Bronchial epithelial cell (primary cell): Measurements from ENCODE around the gene PLCB1. TPM values are rescaled to one million over a fixed set of nuclear protein-coding genes. Genes with fewer than 3 reads are reported as not detected.

Experiments used
- DNase-seq: peaks from one replicate; pipeline ENCODE4 v3.0.0-alpha.2; 2010; ENCODE audit warnings: low read depth
- FAIRE-seq: peaks from 2 replicates; lab custom pipeline; 2011; peaks lifted over from hg19 to GRCh38; lab: Jason Lieb, UNC
- H3K27me3 ChIP-seq: 2 replicates; pipeline ENCODE4 v1.5.1; 2011; ENCODE audit warnings: low read length; ENCODE audit not compliant: control insufficient read depth, insufficient read depth
- H3K36me3 ChIP-seq: 2 replicates; pipeline ENCODE4 v1.5.1; 2011; ENCODE audit warnings: low read length; ENCODE audit not compliant: control insufficient read depth, insufficient read depth
- H3K4me3 ChIP-seq: 2 replicates; pipeline ENCODE4 v1.5.1; 2011; ENCODE audit warnings: mild to moderate bottlenecking, low read depth, low read length, control low read depth
- total RNA-seq: library from RNA; depleted of rRNA; stranded (reverse); fragments of >200 nt; gene quantifications from 2 replicates; pipeline ENCODE4 v1.2.1, GENCODE V29; 2014
- TF ChIP-seq, protein P1 (sequence below): IDR thresholded peaks from 2 replicates; pipeline ENCODE4 v1.5.1; 2011; ENCODE audit warnings: mild to moderate bottlenecking, moderate library complexity, low read length, control low read depth, inconsistent platforms; ENCODE audit not compliant: insufficient read depth, severe bottlenecking

The PLCB1 gene
- total RNA-seq, 1 donor from 2014 or later, result 1.1 TPM

DNA sequence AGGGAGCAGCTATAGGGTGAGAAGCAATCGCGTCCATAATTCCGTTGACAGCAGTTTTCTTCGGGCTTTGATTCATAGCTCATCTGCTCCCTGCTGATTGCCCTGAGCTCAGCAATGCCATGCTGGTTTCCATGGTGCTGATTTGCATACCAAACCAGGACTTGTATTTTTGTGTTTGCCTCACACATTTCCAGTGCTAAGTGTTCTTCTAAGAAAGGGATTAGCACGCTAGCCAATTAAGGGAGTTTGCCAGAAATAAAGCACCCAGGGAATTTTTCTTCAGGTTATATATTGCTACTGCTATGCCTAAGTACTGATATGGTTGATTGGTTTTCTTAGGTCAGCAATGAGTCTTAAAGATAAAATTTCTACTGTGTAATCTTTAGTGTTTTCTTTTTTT, 177.6 kb downstream of the PLCB1 start:
- FAIRE-seq, result no peak
- Histone ChIP-seq H3K27me3 (no peaks in the 10 kb centered on the region), H3K4me3 (no peak overlapping the region), H3K36me3 (no peaks in the 10 kb centered on the region)
- TF ChIP-seq, protein P1, sequence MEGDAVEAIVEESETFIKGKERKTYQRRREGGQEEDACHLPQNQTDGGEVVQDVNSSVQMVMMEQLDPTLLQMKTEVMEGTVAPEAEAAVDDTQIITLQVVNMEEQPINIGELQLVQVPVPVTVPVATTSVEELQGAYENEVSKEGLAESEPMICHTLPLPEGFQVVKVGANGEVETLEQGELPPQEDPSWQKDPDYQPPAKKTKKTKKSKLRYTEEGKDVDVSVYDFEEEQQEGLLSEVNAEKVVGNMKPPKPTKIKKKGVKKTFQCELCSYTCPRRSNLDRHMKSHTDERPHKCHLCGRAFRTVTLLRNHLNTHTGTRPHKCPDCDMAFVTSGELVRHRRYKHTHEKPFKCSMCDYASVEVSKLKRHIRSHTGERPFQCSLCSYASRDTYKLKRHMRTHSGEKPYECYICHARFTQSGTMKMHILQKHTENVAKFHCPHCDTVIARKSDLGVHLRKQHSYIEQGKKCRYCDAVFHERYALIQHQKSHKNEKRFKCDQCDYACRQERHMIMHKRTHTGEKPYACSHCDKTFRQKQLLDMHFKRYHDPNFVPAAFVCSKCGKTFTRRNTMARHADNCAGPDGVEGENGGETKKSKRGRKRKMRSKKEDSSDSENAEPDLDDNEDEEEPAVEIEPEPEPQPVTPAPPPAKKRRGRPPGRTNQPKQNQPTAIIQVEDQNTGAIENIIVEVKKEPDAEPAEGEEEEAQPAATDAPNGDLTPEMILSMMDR, result no peak
- DNase-seq, result peak; percentile 15

DNA sequence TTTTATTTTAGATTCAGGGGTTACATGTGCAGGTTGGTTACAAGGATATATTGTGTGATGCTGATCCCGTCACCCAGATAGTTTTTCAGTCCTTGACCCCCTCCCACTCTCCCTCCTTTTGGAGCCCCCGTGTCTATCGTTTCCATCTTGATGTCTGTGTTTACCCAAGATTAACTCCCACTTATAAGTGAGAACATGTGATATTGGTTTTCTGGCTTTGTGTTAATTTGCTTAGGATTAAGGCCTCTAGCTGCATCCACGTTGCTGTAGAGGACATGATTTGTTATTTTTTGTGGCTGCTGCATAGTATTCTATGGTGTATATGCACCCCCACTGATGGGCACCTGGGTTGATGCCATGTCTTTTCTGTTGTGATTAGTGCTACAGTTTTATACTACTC, 178.6 kb downstream of the PLCB1 start:
- DNase-seq (no peak), FAIRE-seq (no peak)
- Histone ChIP-seq H3K36me3 (no peaks in the 10 kb centered on the region), H3K27me3 (no peaks in the 10 kb centered on the region), H3K4me3 (no peak overlapping the region)
- TF ChIP-seq, protein P1, result no peak

DNA sequence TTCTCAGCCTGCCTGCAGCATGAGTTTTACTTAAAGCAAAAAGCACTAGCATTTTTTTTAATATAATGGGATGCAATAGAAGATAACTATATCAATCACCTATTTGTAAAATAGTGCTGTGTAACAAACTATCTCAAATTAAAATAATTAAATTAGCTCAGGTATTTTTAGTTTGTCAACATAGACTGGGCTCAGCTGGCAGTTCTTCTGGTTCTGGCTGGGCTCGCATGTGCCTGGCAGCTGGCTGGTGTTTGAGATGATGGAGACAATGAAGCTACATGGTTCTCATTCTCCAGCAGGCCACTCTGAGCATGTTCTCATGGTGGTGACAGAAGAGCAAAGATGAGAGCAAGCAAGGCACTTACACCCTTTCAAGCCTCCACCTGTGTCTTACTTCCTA, 181.0 kb downstream of the PLCB1 start:
- TF ChIP-seq, protein P1, result no peak
- DNase-seq (no peak), FAIRE-seq (no peak)
- Histone ChIP-seq H3K36me3 (no peaks in the 10 kb centered on the region), H3K4me3 (no peak overlapping the region), H3K27me3 (no peaks in the 10 kb centered on the region)

DNA sequence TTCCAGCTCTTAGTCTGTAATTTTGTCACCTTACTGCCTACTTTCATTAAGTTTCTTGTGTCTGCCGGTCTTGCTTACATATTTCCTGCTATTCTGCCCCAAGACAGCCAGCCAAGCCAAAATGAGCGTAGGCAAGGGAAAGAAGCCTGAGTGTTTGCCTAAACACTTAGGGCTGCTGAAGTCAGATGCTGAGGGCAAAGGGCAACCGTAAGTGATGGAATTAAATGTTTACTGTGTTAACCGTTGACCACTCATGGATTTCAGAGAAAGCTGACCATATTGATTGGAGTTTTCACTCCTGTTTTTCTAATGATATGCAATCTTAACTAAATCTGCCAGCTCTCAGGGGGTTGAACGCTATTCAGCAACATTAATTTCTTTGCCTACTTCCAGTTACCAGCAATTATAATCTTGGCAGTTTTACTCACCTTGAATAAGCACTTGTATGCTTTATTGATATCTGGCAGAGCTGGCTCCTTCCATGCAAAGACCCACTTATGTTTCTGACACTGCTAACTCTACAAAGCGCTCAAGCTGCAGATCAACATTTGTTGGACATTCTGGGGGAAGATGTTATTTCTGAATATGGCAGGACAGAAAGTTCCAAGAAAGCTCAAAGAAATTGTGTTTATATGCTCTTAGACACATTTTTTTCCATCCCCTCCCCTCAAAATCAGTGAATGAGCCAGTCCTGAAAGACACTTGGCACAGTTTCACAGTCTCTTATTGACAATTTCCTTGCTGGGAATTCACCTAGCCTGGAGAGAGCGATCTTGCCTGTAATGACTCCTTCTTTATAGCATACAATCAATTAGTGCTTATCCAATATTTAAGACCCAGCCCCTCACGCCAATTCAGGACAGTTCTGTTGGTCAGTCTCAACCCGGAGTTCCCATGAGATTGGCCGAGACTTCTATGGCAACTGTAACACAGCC, 183.8 kb downstream of the PLCB1 start:
- H3K4me3 ChIP-seq, result no peak overlapping the region
- FAIRE-seq (no peak), DNase-seq (no peak)
- no peaks in the 10 kb centered on the region for H3K27me3 ChIP-seq
- TF ChIP-seq, protein P1, result no peak
- no peaks in the 10 kb centered on the region for H3K36me3 ChIP-seq

DNA sequence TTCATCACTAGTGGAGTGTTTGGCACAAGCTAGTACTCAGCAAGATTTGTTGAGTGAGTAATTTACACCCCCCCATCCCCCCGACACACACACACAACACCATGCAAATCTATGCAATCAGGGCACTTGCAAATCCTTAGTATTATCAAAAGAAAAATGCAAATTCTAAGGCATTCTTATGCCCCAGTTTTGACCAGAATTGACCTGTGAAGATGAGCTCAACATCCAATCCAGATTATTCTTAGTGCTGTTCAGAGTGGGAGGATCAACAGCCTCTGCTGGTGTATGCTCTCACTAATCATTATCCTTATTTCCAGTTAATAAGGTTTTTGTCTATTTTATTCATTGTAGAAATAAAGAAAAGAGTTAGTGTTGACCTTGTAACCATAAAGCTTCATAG, 185.4 kb downstream of the PLCB1 start:
- Histone ChIP-seq H3K27me3 (no peaks in the 10 kb centered on the region), H3K36me3 (no peaks in the 10 kb centered on the region), H3K4me3 (no peak overlapping the region)
- DNase-seq, result no peak
- no peak for FAIRE-seq
- TF ChIP-seq, protein P1, result no peak
